Activated CD8-positive, alpha-beta memory T cell treated with anti-CD3 and anti-CD28 coated beads, Interleukin-2, amount 50 U/mL, for 24 hours (primary cell): ENCODE data around the gene CEP350.
"Not testable (repeated sequence)": the region's sequence is repeated elsewhere in the genome, so short reads cannot be mapped to it uniquely, and the experiment has no call there.

ENCODE experiments used
- DNase-seq: peaks from one replicate; pipeline ENCODE4 v3.0.0-alpha.2; 2020; ENCODE audit errors: extremely low read depth

The CEP350 gene

GRCh38 chr1:179990847-179991246 lies 36.2 kb downstream of the CEP350 start:
- DNase-seq = no peak

GRCh38 chr1:179995576-179995975 lies 41.0 kb downstream of the CEP350 start:
- no peak for DNase-seq

- no peak for DNase-seq
Measured at GRCh38 chr1:179996099-179996498, 41.5 kb downstream of the CEP350 start.

- no peak for DNase-seq
Measured at GRCh38 chr1:180000575-180000974, 46.0 kb downstream of the CEP350 start.

- no peak for DNase-seq
Measured at GRCh38 chr1:180002437-180002836, 47.8 kb downstream of the CEP350 start.

- no peak for DNase-seq
Measured at GRCh38 chr1:180003026-180003695, 48.6 kb downstream of the CEP350 start.

- not testable (repeated sequence) for DNase-seq
Measured at GRCh38 chr1:180006762-180007161, 52.2 kb downstream of the CEP350 start.

GRCh38 chr1:180020017-180020416 lies 65.4 kb downstream of the CEP350 start:
- DNase-seq = no peak

- no peak for DNase-seq
Measured at GRCh38 chr1:180026556-180026955, 71.9 kb downstream of the CEP350 start.

- DNase-seq = no peak
Measured at GRCh38 chr1:180027949-180028445, 73.4 kb downstream of the CEP350 start.

GRCh38 chr1:180028864-180029263 lies 74.3 kb downstream of the CEP350 start:
- no peak for DNase-seq

- no peak for DNase-seq
Measured at GRCh38 chr1:180029524-180030135, 75.0 kb downstream of the CEP350 start.

GRCh38 chr1:180031664-180032063 lies 77.1 kb downstream of the CEP350 start:
- DNase-seq = no peak

GRCh38 chr1:180033390-180033789 lies 78.8 kb downstream of the CEP350 start:
- no peak for DNase-seq

GRCh38 chr1:180040034-180040433 lies 85.4 kb downstream of the CEP350 start:
- DNase-seq = no peak

- no peak for DNase-seq
Measured at GRCh38 chr1:180041582-180041981, 87.0 kb downstream of the CEP350 start.

GRCh38 chr1:180042988-180043622 lies 88.5 kb downstream of the CEP350 start:
- no peak for DNase-seq

GRCh38 chr1:180043785-180044184 lies 89.2 kb downstream of the CEP350 start:
- DNase-seq = no peak

GRCh38 chr1:180046674-180047073 lies 92.1 kb downstream of the CEP350 start:
- no peak for DNase-seq

GRCh38 chr1:180053594-180054567 lies 99.3 kb downstream of the CEP350 start:
- no peak for DNase-seq

- DNase-seq = no peak
Measured at GRCh38 chr1:180057883-180058396, 103.3 kb downstream of the CEP350 start.

GRCh38 chr1:180061019-180061418 lies 106.4 kb downstream of the CEP350 start:
- no peak for DNase-seq
